ENCODE results near the gene CEP128.

The CEP128 gene

DNA sequence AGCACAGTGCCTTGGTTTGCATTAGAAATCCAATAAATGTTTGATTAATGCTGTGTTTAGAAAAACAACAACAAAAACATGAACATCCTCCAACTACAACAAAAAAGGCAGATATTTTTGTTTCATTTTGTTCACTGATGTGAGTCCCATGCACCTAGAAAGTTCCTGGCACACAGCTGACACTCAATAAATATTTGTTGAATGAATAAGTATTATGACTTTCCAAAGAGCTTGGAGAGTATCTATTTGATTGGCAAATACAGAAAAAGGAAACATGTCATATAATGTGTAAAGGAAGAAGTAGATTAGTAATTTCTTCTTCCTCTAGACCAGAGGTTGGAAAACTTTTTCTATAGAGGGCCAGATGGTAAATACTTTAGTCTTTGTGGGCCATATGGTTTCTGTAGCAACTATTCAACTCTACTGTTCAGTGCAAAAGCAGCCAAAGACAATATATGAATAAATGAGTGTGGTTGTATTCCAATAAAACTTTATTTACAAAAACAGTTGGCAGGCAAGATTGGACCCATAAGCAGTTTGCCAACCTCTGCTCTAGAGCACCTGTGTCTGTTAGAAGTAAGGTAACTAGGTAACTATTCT is 417.9 kb downstream of the CEP128 start:
- no peak for DNase-seq

DNA sequence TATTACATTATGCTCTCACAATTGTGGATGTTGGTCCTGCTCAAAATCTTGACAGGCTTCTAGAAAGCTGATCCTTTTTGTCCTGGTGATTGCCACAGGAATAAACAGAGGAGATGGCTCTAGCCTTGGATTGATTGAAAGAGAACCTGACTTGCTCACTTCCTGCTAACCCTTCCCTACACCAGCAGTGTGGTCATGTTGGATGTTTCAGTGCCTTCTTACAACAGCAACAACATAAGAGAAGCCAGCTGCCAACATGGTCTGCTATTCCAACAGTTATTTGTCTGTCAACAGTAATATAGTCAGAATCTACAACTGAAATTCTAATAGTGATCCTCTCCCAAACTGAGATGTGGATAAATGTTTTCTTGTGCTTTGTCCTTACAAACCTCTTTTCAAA is 418.6 kb downstream of the CEP128 start:
- no peak for DNase-seq

GRCh38 chr14:80522411-80522810 is 419.1 kb downstream of the CEP128 start:
- DNase-seq = no peak

DNA sequence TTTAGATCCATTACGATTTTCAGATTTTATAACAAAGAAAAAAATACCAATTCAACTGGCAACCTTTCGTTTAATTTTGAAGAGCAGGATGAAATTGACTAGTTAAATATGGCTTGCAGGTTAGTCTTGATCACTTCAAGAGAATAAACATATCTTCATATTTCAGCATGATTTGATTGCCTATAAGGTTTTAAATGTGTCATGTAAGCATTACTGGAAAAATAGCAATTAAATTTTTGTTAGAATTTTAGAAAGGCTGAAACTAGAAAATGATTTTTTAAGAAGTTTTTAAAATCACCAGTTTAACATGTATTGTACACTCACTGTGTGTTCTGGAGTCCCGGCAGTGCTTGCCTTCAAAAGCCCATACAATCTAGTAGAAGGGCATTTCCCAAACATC is 420.1 kb downstream of the CEP128 start:
- DNase-seq = no peak

DNA sequence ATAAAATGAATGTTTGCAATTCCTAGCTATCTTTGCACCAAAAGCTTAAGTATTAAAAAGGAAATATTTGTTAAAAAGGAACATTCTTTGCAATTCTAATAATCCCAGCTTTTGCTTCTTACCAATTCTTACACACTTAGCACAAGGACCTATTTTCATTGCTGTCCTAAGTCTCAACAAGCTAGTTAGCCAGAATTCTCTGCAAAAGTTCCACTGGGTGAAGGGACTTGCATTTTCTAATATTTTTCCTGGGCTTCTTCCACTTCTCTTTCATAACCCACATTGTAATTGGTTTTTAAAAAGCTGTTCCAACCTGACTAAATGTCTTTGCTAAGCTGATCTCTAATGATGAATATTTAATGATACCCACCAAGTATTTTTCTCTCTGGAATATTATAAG is 422.5 kb downstream of the CEP128 start:
- no peak for DNase-seq

DNA sequence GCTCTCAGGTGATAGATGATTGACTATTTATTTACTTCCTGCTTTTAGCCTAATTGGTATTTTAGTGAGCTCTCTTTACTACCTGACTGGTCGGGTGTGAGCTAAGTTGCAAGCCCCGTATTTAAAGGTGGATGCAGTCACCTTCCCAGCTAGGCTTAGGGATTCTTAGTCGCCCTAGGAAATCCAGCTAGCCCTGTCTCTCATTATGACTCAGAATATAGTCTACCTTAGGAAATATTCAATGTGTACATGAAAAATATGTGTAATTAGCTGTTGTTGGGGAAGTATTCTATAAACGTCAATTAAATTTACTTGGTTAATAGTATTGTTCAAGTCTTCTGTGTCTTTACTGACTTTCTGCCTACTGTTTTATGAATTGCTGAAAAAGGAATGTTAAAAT is 423.4 kb downstream of the CEP128 start:
- DNase-seq = no peak

- no peak for DNase-seq
Measured at GRCh38 chr14:80507292-80507869, 434.2 kb downstream of the CEP128 start.

GRCh38 chr14:80504781-80505180 is 436.8 kb downstream of the CEP128 start:
- DNase-seq = no peak

- no peak for DNase-seq
Measured at GRCh38 chr14:80498533-80498932, 443.0 kb downstream of the CEP128 start.

DNA sequence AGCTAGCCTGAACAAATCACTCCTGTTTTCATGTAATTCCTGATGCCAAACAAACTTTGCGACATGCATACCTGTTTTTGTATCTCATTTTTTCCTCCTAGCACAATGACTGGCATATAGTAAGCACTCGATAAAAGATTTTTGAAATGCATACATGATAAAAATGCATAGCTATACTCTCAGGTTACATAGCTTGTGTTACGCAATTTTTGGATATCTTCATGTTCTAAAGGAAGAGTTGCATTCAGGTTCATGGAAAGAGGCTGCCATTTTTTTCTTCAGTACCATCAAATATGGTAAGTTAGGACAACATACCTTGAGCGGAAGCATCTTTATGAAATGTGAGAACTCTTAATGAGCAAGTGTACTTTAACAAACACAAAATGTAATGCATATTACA is 445.4 kb downstream of the CEP128 start:
- DNase-seq = no peak

DNA sequence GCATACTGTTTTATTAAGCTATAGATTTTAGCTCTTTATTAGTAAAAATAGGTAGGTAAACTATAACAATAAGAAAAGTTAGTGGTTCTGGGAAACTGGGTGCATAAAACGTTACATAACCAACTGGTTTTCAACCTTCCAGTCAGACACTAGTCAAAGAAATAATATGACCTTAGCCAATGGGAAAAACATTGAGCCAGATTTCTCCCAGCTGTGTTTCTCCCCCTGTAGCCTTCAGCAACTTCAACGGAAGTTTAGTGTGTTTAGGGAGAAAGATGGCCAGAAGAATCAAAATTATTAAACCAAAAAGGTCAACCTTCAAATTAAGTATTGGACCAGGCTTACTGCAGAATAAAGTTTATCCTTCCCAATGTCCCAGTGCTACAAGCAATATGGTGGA is 446.8 kb downstream of the CEP128 start:
- no peak for DNase-seq

- no peak for DNase-seq
Measured at GRCh38 chr14:80493620-80494019, 447.9 kb downstream of the CEP128 start.

- DNase-seq = no peak
Measured at GRCh38 chr14:80491650-80492049, 449.9 kb downstream of the CEP128 start.

DNA sequence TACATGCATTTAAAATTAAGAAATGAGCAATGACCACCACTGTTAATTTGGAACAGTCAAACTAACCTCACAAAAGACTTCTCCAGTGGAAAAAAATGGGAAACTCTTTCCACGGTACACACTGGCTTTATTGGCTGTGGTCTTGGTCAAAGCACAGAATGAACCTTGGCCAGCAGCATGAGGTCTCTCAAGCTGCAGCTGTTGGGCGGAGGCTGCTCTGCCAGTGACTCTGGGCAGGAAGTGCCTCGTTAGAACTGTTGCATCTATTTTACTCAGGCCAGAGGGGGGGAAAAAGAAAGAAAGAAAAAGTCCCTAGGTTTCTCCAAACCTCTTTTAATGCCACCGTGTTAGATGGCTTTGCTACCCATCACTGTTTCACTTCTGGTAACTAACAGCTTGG is 450.4 kb downstream of the CEP128 start:
- DNase-seq = no peak

DNA sequence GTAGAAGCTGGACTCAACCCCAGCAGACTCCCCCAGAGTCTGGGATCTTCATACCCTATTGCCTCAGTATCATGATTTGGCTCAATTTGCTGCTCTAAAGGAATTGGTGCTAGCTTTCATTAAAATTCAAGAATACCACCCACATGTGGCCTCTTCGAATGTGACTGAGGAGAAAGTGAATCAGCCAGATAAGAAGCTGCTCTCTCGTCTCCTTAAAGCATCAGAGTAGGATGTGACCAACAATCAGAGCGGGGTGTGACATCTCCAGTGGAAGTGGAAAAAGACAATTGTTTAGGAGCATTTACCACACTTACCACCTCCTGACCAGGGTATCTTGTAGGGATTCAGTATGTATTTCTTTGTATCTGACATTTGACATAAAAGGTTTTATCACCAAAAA is 452.0 kb downstream of the CEP128 start:
- DNase-seq = no peak

GRCh38 chr14:80485764-80486163 is 455.8 kb downstream of the CEP128 start:
- DNase-seq = no peak

DNA sequence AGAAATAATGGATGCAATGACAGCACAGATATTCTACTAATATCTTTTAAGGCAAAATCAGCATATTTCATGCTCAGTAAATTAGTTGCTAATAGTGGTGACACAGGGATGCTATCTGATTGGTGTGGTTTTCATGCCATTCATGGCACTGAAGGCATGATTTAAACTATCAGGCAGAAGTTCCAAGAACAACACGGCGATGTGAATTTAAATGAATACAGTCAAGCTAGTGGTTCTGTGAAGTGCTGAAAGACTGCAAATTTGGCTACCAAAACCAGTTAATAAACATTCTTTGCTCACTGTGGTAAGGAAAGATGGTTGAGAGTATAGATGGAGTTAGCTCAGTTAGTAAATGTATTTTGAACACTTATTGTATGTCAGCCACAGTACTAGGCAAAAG is 458.2 kb downstream of the CEP128 start:
- no peak for DNase-seq

- no peak for DNase-seq
Measured at GRCh38 chr14:80477388-80478160, 464.0 kb downstream of the CEP128 start.

GRCh38 chr14:80475074-80475473 is 466.5 kb downstream of the CEP128 start:
- no peak for DNase-seq

DNA sequence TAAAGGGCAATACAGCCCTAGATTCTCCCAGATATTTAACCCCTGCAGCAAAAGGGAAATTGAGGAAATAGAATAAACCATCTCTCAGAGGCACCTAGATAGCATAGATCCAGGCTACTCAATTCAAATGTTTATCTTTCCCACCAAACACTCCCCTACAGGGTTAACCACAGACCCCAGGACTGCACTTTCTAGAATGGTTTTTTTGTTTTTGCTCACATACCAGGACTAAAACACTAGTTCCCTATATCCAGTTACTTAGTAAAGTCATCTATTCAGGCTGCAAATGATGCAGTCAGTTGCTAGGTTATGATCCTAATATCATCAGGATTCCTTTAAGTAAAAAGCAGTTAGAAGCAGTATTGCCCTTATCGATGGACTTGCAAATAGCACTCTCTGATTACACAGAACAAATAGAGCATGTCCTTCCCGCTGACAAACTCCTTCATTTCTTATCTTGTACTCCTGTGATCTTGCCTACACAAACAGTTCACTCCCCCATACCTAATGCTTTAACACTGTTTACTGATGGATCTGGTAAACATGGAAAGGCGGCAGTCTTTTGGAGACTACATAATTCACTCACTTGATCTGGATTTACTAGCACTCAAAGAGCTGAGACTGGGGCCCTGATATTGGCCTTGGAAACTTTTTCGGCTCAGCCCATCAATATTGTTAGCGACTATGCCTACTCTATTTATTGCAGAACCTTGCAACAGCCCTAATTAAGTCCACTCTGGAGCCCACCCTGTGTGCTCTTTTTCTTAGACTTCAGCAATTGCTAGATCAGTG is 473.0 kb downstream of the CEP128 start:
- no peak for DNase-seq

- DNase-seq = no peak
Measured at GRCh38 chr14:80465546-80466220, 475.9 kb downstream of the CEP128 start.

GRCh38 chr14:80464531-80465149 is 476.9 kb downstream of the CEP128 start:
- no peak for DNase-seq

DNA sequence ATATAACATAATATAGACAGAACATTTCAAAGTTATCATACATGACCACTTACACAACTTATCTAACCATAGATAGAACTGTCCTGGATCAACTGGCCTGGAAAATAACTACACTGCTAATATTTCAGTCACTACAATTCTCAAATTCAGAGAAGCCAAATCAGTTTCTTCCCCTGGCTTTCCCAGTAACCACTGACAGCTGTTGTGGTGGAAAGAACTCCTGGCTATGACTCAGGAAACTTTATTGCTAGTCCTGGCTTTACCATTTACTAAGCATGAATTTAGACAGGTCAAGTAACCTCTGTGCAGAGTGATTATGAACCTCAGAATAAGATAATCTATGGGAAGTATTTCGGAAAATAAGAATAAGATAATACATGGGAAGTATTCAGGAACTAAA is 485.3 kb downstream of the CEP128 start:
- no peak for DNase-seq

All from inflammatory macrophage treated with lipopolysaccharide for 1 hour (primary cell).